Rectal smooth muscle tissue (tissue), 1 donor: ENCODE measurements around the gene HACD3.
"Not testable (repeated sequence)": the region's sequence is repeated elsewhere in the genome, so short reads cannot be mapped to it uniquely, and the experiment has no call there.

Experiments
- H3K27ac ChIP-seq: one replicate; pipeline ENCODE4 v1.7.0; 2013; ENCODE audit warnings: low read depth, low read length, inconsistent platforms
- H3K27me3 ChIP-seq: one replicate; pipeline ENCODE4 v1.7.0; 2013; ENCODE audit warnings: low read length; ENCODE audit not compliant: control insufficient read depth, insufficient read depth
- H3K36me3 ChIP-seq: one replicate; pipeline ENCODE4 v1.7.0; 2013; ENCODE audit warnings: low read length; ENCODE audit not compliant: control insufficient read depth, insufficient read depth
- H3K4me1 ChIP-seq: one replicate; pipeline ENCODE4 v1.7.0; 2013; ENCODE audit warnings: low read length; ENCODE audit not compliant: control insufficient read depth, insufficient read depth
- H3K4me3 ChIP-seq: one replicate; pipeline ENCODE4 v1.7.0; 2013; ENCODE audit warnings: low read length
- H3K9ac ChIP-seq: one replicate; pipeline ENCODE4 v1.7.0; 2013; ENCODE audit warnings: low read length

Gene HACD3

GRCh38 chr15:65612949-65613744 is 82.9 kb downstream of the HACD3 start:
- Histone ChIP-seq H3K27me3 (no peaks in the 10 kb centered on the region), H3K4me1 (peaks cover 9% of the 10 kb centered on the region), H3K36me3 (no peaks in the 10 kb centered on the region), H3K9ac (no peak overlapping the region), H3K27ac (no peak overlapping the region), H3K4me3 (no peak overlapping the region)

GRCh38 chr15:65615887-65616286 is 85.6 kb downstream of the HACD3 start:
- not testable (repeated sequence) for H3K9ac ChIP-seq, H3K27me3 ChIP-seq, H3K4me1 ChIP-seq, H3K4me3 ChIP-seq, H3K36me3 ChIP-seq, H3K27ac ChIP-seq

- no peak overlapping the region for H3K9ac ChIP-seq
- no peak overlapping the region for H3K4me3 ChIP-seq
- H3K4me1 ChIP-seq: no peaks in the 10 kb centered on the region
- H3K27ac ChIP-seq: no peak overlapping the region
- H3K27me3 ChIP-seq: no peaks in the 10 kb centered on the region
- H3K36me3 ChIP-seq: no peaks in the 10 kb centered on the region
Observed at GRCh38 chr15:65618560-65619109, 88.4 kb downstream of the HACD3 start.

GRCh38 chr15:65619626-65620290 is 89.5 kb downstream of the HACD3 start:
- Histone ChIP-seq H3K9ac (no peak overlapping the region), H3K27ac (no peak overlapping the region), H3K36me3 (no peaks in the 10 kb centered on the region)

GRCh38 chr15:65620833-65621232 is 90.6 kb downstream of the HACD3 start:
- no peaks in the 10 kb centered on the region for H3K27me3 ChIP-seq
- no peaks in the 10 kb centered on the region for H3K36me3 ChIP-seq
- no peaks in the 10 kb centered on the region for H3K4me1 ChIP-seq
- no peak overlapping the region for H3K4me3 ChIP-seq
- H3K9ac ChIP-seq: no peak overlapping the region
- H3K27ac ChIP-seq: no peak overlapping the region

More at GRCh38 chr15:65619626-65620290, 89.5 kb downstream of the HACD3 start:
- Histone ChIP-seq H3K4me3 (no peak overlapping the region), H3K27me3 (no peaks in the 10 kb centered on the region), H3K4me1 (no peaks in the 10 kb centered on the region)

GRCh38 chr15:65621638-65622037 is 91.4 kb downstream of the HACD3 start, which contains the start of gene SLC24A1:
Gene SLC24A1 (plus strand): TSS chr15:65621938. CDS start chr15:65624081, 2,143 bp downstream.
- H3K4me3 ChIP-seq: no peak within 1 kb of the TSS
- no peaks in the 10 kb centered on the region for H3K36me3 ChIP-seq
- H3K27me3 ChIP-seq: no peaks in the 10 kb centered on the region
- no peak within 1 kb of the TSS for H3K27ac ChIP-seq
- no peak within 1 kb of the TSS for H3K9ac ChIP-seq
- no peaks in the 10 kb centered on the region for H3K4me1 ChIP-seq

- no peaks in the 10 kb centered on the region for H3K27me3 ChIP-seq
- no peaks in the 10 kb centered on the region for H3K36me3 ChIP-seq
- no peak overlapping the region for H3K27ac ChIP-seq
- no peaks in the 10 kb centered on the region for H3K4me1 ChIP-seq
- H3K9ac ChIP-seq: no peak overlapping the region
- no peak overlapping the region for H3K4me3 ChIP-seq
Observed at GRCh38 chr15:65623103-65623502, 92.8 kb downstream of the HACD3 start.

GRCh38 chr15:65626856-65627255 is 96.6 kb downstream of the HACD3 start:
- no peak overlapping the region for H3K27ac ChIP-seq
- no peaks in the 10 kb centered on the region for H3K27me3 ChIP-seq
- no peak overlapping the region for H3K9ac ChIP-seq
- no peaks in the 10 kb centered on the region for H3K36me3 ChIP-seq
- no peaks in the 10 kb centered on the region for H3K4me1 ChIP-seq
- no peak overlapping the region for H3K4me3 ChIP-seq
